Natural killer cell (primary cell): ENCODE measurements around the gene TOR1AIP2. TPM values are rescaled to one million over a fixed set of nuclear protein-coding genes. Genes with fewer than 3 reads are reported as not detected.
A peak's percentile ranks its signal among the peaks of the same experiment; 100 is the strongest.

ENCODE experiments used
- ATAC-seq, 3 donors: fragments of 150-1000 bp in 2 of 3; fragments of 200-7000 bp in 1 of 3; cut with Tn5 transposase; 1 replicate in 1 of 3; 2 replicates in 2 of 3; pipeline ENCODE4 v1.10.0; 2021; ENCODE audit warnings: mild to moderate bottlenecking in 2 of 3, moderate library complexity in 2 of 3
- DNase-seq, 2 donors: peaks; one replicate each; pipeline versions ENCODE4 v3.0.0 to v3.0.0-alpha.2; 2013 to 2021; ENCODE audit warnings: mixed read lengths in 1 of 2
- H3K27ac ChIP-seq: one replicate; pipeline ENCODE4 v1.5.1; 2013; ENCODE audit warnings: mild to moderate bottlenecking, low read length
- H3K27me3 ChIP-seq: one replicate; pipeline ENCODE4 v1.6.1; 2013; ENCODE audit warnings: low read length; ENCODE audit not compliant: control insufficient read depth, insufficient read depth
- H3K36me3 ChIP-seq: one replicate; pipeline ENCODE4 v1.6.1; 2013; ENCODE audit warnings: low read length; ENCODE audit not compliant: control insufficient read depth, insufficient read depth
- H3K4me1 ChIP-seq: one replicate; pipeline ENCODE4 v1.6.1; 2013; ENCODE audit warnings: low read length; ENCODE audit not compliant: control insufficient read depth, insufficient read depth
- H3K4me3 ChIP-seq: one replicate; pipeline ENCODE4 v1.5.1; 2013; ENCODE audit warnings: low read length
- H3K9me3 ChIP-seq: one replicate; pipeline ENCODE4 v1.6.1; 2013; ENCODE audit warnings: low read length; ENCODE audit not compliant: control insufficient read depth, insufficient read depth
- H3K27ac Mint-ChIP-seq, 2 donors: one replicate each; pipeline ENCODE4 v1.8.0; 2022; ENCODE audit warnings: mild to moderate bottlenecking in 2 of 2, mixed read lengths in 2 of 2, moderate library complexity in 1 of 2
- H3K27me3 Mint-ChIP-seq, 2 donors: one replicate each; pipeline ENCODE4 v1.8.0; 2022; ENCODE audit warnings: low read depth in 2 of 2, mixed read lengths in 2 of 2
- H3K36me3 Mint-ChIP-seq: one replicate; pipeline ENCODE4 v1.8.0; 2022; ENCODE audit warnings: mixed read lengths
- H3K4me1 Mint-ChIP-seq, 2 donors: one replicate each; pipeline ENCODE4 v1.8.0; 2022; ENCODE audit warnings: mixed read lengths in 2 of 2
- H3K4me3 Mint-ChIP-seq: one replicate; pipeline ENCODE4 v1.8.0; 2022; ENCODE audit warnings: mild to moderate bottlenecking, moderate library complexity, mixed read lengths
- H3K9me3 Mint-ChIP-seq, 2 donors: one replicate each; pipeline ENCODE4 v1.8.0; 2022; ENCODE audit warnings: mixed read lengths in 2 of 2
- WGBS: methylation state at CpG from one replicate; pipeline ENCODE4 v1.1.7; 2013; ENCODE audit warnings: missing lambda C conversion rate; ENCODE audit not compliant: insufficient coverage; 5-methylcytosine and 5-hydroxymethylcytosine counted together
- intact Hi-C: fragments of 100-400 bp; cut with micrococcal nuclease; formaldehyde crosslinking; loops from one replicate; pipeline ENCODE4 v1.14.2; 2022
- total RNA-seq, 4 donors: library from RNA; stranded (reverse); fragments of 120-200 nt in 1 of 4; gene quantifications; one replicate each; pipeline versions ENCODE4 v1.2.3 to v1.2.4, GENCODE V29; 2013 to 2022
- TF ChIP-seq, protein P1 (sequence below): fragments of 200-600 bp; IDR thresholded peaks from one replicate; pipeline ENCODE4 v1.8.0; 2022; ENCODE audit warnings: antibody characterized with exemption

TOR1AIP2 gene
- total RNA-seq, 3 donors from 2014 or later (not counting 1 experiment from before 2014, with no cell fraction given) = 68.6 to 74.2 (median 71.7) TPM

DNA sequence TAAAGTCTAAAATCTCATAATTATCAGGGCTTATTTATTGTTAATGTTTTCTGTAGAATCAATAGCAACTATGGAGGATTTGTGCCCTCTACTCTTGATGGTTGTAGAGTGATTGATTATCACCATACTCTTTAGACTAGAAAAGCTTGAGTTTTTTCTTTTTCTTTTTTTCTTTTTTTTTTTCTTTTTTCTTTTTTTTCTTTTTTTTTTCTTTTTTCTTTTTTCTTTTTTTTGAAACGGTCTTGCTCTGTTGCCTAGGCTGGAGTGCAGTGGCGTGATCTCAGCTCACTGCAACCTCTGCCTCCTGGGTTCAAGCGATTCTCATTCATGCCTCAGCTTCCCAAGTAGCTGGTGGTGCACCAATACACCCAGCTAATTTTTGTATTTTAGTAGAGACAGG is 34.2 kb upstream of the TOR1AIP2 start:
- no peak for DNase-seq
- Histone ChIP-seq H3K9me3 (no peaks in the 10 kb centered on the region), H3K4me3 (no peak overlapping the region), H3K4me1 (no peaks in the 10 kb centered on the region), H3K27ac (no peak overlapping the region), H3K27me3 (no peaks in the 10 kb centered on the region), H3K36me3 (peaks cover 68% of the 10 kb centered on the region)
- ATAC-seq = no peak
- peaks cover 9% of the 10 kb centered on the region for H3K36me3 Mint-ChIP-seq
- peaks cover 15% of the 10 kb centered on the region in 2 donors for H3K4me1 Mint-ChIP-seq
- H3K27me3 Mint-ChIP-seq = no peaks in the 10 kb centered on the region
- H3K27ac Mint-ChIP-seq = peak overlapping the region; percentile 7 to 46
- WGBS = 100% methylated on average over 2 of the region's 3 CpGs
- no peaks in the 10 kb centered on the region for H3K9me3 Mint-ChIP-seq
- TF ChIP-seq, protein P1, sequence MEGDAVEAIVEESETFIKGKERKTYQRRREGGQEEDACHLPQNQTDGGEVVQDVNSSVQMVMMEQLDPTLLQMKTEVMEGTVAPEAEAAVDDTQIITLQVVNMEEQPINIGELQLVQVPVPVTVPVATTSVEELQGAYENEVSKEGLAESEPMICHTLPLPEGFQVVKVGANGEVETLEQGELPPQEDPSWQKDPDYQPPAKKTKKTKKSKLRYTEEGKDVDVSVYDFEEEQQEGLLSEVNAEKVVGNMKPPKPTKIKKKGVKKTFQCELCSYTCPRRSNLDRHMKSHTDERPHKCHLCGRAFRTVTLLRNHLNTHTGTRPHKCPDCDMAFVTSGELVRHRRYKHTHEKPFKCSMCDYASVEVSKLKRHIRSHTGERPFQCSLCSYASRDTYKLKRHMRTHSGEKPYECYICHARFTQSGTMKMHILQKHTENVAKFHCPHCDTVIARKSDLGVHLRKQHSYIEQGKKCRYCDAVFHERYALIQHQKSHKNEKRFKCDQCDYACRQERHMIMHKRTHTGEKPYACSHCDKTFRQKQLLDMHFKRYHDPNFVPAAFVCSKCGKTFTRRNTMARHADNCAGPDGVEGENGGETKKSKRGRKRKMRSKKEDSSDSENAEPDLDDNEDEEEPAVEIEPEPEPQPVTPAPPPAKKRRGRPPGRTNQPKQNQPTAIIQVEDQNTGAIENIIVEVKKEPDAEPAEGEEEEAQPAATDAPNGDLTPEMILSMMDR = no peak
- intact Hi-C loops = no loop called here
- H3K4me3 Mint-ChIP-seq = no peak overlapping the region

DNA sequence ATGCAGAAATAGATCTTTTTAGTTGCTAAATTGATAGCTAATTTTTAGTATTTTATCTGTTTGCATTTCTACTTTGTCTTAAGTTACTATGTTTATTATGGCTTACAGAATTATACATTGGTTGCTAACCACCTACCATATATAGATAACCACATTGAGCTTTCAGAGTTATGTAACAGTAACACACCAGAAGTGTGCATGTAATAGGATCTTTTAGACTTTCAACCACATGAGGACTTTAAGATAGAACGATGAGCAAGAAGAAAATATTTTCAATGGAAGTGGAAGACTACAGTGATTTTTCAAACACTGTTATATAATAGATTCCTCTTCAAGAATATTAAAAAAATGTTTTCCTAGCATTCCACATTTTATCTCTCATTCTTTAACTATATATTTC is 33.3 kb upstream of the TOR1AIP2 start:
- H3K4me3 ChIP-seq = no peak overlapping the region
- H3K4me1 Mint-ChIP-seq = peaks cover 15% of the 10 kb centered on the region in 2 donors
- intact Hi-C loops = no loop called here
- TF ChIP-seq, protein P1 = no peak
- H3K9me3 ChIP-seq = no peaks in the 10 kb centered on the region
- no peaks in the 10 kb centered on the region for H3K27me3 Mint-ChIP-seq
- H3K27ac ChIP-seq = no peak overlapping the region
- H3K27me3 ChIP-seq = no peaks in the 10 kb centered on the region
- H3K36me3 ChIP-seq = peaks cover 67% of the 10 kb centered on the region
- ATAC-seq = peak in 2 of 3 donors; percentile 21 to 47
- no peaks in the 10 kb centered on the region for H3K4me1 ChIP-seq
- DNase-seq = no peak
- WGBS = no CpG with 5 or more reads among the region's 1 CpG
- H3K27ac Mint-ChIP-seq = peak overlapping the region; percentile 7 to 41
- no peak overlapping the region for H3K4me3 Mint-ChIP-seq
- H3K36me3 Mint-ChIP-seq = peaks cover 9% of the 10 kb centered on the region
- H3K9me3 Mint-ChIP-seq = no peaks in the 10 kb centered on the region

GRCh38 chr1:179889589-179889988 is 12.0 kb upstream of the TOR1AIP2 start:
- Histone ChIP-seq H3K27me3 (no peaks in the 10 kb centered on the region), H3K36me3 (peaks cover 60% of the 10 kb centered on the region), H3K4me1 (peaks cover 4% of the 10 kb centered on the region), H3K4me3 (no peak overlapping the region), H3K27ac (no peak overlapping the region), H3K9me3 (no peaks in the 10 kb centered on the region)
- no peaks in the 10 kb centered on the region for H3K36me3 Mint-ChIP-seq
- TF ChIP-seq, protein P1 = no peak
- H3K4me3 Mint-ChIP-seq = no peak overlapping the region
- H3K9me3 Mint-ChIP-seq = no peaks in the 10 kb centered on the region
- intact Hi-C loops = no loop called here
- H3K4me1 Mint-ChIP-seq = peaks cover 12 to 14% of the 10 kb centered on the region in 2 donors
- WGBS = 85% methylated on average over 3 of the region's 4 CpGs
- no peak for DNase-seq
- no peaks in the 10 kb centered on the region for H3K27me3 Mint-ChIP-seq
- peak overlapping the region in 1 of 2 donors; percentile 13 for H3K27ac Mint-ChIP-seq
- no peak for ATAC-seq

- Mint-ChIP-seq H3K9me3 (no peaks in the 10 kb centered on the region), H3K27me3 (no peaks in the 10 kb centered on the region), H3K4me3 (no peak overlapping the region), H3K4me1 (peaks cover 26 to 30% of the 10 kb centered on the region in 2 donors), H3K36me3 (no peaks in the 10 kb centered on the region), H3K27ac (peak overlapping the region; percentile 3 to 8)
- Histone ChIP-seq H3K27me3 (no peaks in the 10 kb centered on the region), H3K36me3 (peaks cover 54% of the 10 kb centered on the region), H3K27ac (no peak overlapping the region), H3K4me1 (peaks cover 4% of the 10 kb centered on the region), H3K9me3 (no peaks in the 10 kb centered on the region), H3K4me3 (no peak overlapping the region)
- no peak for ATAC-seq
- TF ChIP-seq, protein P1 = no peak
- 63% methylated on average over 2 of the region's 2 CpGs for WGBS
- no peak for DNase-seq
- intact Hi-C loops = no loop called here
Observed at GRCh38 chr1:179888071-179888470, 10.5 kb upstream of the TOR1AIP2 start.
